Putamen (tissue), 1 donor: ENCODE measurements around the gene FBXL7.

Source experiments
- DNase-seq: peaks from one replicate; pipeline ENCODE4 v3.0.0-alpha.2; 2016; ENCODE audit warnings: low spot score

FBXL7 gene

DNA sequence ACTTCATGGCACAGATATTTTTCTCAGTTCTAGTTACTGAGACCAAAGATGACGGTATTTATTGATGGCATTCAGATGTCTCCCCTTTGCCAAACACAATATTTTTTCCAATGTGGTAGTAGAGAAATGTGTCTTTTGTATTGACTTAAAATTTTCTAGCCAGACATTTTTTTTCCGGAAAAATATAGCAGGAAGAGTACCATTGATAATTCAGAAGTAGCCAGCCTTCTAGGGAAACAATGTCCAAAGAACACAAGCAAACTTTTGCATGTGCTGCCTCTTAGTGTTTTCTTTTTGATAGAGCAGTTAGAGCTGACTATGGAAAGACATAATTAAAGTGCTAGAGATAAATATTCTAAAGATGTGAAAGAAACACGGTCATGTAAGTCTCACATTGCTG, 448.2 kb downstream of the FBXL7 start:
- no peak for DNase-seq

DNA sequence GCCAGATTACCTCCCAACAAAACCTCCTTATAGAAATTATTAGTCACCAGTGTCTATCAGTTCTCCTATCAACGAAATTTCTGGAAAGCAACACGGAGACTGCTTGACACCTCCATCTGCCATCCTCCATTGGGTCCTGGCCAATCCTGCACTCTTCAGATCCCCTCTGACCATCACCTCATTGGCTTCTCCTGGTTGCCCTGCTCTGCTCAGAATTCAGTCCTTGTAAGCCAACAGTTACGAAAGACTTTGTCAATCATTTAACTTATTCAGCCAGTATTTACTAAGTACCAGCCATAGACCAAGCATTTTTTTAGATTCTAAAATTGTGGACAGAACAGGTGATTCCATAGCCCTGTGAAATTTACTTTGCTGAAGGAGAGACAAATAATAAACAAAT, 451.1 kb downstream of the FBXL7 start:
- no peak for DNase-seq

DNA sequence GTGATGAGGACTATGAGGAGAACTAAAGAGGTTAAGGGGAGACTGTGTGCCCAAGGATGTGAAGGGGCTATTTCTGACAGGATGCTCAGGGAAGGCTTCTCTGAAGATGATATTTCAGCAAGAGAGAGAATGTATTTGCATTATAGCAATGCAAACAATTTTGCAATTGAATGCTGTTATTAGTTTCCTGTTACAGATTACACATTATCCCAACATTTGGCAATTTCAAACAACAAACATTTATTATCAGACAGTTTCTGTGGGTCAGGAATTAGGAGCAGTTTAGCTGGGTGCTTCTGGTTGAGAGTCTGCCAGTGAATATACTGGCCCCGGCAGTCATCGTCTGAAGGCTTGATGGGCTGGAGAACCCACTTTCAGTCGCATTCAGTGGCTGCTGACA, 451.6 kb downstream of the FBXL7 start:
- no peak for DNase-seq

DNA sequence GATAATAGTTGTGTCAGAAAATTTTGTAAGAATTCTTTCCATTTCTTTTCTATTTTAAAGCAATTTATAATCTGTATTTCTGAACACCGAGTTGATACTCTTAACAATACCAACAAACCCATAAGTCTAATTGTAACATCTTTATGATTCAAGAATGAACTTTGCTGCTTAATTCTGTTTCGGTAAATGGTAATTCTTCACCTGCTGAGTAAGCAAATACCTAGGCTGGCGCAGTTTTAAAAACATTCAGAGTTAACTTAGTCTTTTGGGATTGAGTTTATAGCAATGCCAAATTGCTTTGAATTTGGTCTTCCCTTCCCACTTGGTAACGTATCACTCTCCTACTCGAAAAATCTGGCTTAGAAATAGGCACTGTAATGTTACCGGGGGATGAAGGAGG, 456.6 kb downstream of the FBXL7 start:
- no peak for DNase-seq

DNA sequence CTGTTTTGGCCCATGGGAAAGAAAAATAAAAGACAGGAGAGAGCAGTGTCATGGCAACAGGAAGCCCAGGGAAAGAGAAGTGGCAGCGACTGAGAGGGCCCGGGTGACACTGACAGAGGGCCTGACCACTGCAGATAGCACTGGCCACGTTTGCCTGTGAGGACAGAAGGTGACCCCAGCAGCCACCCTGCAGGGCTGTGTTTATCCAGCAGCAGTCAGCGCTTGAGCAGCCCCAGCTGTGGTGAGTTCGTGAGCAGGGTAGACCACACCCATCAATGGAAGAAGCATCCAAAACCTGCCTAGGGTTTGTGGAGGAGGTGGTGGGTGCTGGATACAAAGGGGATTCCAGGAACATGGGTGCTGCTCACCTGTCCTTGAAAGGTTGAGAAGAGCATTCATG, 457.1 kb downstream of the FBXL7 start:
- DNase-seq = no peak

DNA sequence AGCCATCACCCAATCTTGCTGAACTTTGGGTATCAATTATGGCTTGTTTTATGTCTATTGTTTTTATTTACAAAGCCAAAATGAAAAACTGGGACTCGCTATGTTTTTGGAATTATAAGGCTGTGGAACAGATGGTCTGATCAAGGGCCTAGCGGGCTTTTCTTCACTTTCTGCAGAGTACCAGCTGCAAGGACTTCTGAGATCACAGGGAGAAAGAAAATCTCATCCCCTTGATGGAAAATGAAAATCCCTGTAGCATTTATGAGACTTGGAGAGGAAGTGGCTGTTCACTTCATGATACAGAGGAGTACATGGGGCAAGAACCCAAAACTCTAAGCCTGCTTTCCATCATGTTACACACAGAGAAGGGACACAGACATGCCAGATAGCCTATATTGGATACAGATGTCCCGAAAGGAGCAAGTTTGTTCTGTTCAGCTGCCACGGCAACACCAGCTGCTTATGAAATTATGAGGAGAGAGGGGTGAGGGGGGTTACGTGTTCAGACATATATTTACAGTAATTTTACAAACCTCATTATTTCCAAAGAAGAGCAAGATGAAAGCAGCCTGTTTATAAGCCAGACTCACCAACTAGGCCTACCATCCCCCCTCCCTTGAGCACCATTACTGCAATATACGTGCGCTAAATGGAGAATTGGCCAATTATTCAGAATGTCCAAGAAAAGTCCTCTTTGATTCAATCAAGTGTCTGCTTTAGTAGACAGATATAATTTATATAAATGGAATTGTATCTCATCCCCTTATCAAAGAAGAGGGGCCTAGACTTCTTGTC, 459.6 kb downstream of the FBXL7 start:
- no peak for DNase-seq

DNA sequence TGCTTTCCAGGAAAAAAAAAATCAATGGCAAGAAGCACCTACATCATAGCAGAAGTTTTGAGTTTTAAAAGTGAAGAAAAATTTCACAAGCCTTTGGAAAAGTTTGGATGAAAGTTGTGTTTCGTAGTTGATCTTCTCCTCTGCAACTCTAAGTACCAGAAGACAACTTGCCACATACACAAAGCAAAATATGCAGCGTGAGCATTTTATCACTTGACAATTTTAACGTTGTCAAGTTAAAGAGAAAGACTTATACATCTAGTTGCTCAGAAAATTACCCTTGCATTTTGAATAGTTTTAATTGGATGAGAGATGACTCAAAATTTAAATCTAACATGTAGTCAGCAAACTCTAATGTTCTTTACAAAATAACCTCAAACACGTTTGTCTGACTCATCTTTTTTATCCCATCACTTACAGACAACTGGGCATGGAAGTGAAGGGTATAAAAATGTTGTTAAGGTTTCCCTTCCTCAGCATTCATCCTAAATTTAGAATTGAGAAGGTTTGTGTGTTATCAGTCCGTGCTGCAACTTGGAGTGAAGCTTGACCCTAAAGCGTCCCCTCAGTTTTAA, 466.2 kb downstream of the FBXL7 start:
- no peak for DNase-seq

DNA sequence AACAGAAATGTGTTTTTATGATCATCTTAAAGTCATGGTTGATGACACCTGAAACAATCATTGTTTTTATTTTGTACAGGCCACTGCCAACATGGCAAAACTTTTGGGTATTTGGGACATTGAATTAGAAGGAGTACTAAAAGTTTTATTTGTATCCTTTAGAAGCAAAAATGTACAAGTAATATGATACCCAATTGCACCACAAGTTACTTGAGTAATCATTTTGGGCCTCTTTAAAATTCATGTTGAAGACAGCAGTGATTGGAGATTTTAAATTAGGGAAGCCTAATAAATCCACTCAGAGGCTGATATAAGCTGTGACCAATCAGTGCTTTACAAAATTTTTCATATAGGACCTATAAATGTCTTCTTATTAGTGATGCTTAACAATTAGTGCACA, 466.7 kb downstream of the FBXL7 start:
- no peak for DNase-seq

DNA sequence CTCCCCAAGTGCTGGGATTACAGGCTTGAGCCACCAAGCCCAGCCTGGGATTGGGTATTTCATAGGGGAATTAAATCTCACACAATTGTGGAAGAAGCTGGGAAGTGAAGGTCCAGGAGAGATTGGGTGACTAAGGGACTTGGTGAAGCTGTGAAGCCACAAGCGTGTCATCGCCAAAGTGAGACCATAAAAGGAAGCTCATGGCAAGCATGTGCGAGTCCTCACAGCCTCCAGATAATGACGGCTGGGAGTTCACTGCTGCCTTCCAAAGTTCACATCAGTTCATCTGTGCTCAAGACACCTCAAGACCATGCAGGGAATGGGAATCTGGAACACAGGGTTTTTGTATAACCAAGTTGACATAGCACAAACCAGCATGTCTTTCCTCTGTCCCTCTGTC, 469.0 kb downstream of the FBXL7 start:
- no peak for DNase-seq

DNA sequence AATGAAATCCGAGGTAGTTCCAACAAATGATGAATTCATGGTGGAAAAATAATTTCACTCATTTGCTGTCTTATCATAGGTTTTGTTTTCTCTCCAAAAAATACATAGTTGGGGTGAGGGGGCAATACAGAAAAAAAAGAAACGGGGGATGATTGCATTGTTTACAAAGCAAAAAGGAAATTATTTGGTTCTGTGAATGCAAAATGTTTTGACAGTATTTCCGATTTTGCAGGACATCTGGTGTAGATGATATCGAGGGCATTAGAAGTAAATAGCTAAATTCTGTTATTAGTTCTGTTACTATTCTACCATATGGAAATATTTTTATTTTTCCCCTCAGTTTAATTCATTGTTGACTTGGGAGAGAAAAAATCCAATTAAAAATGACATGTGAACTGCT, 477.9 kb downstream of the FBXL7 start:
- DNase-seq = no peak

DNA sequence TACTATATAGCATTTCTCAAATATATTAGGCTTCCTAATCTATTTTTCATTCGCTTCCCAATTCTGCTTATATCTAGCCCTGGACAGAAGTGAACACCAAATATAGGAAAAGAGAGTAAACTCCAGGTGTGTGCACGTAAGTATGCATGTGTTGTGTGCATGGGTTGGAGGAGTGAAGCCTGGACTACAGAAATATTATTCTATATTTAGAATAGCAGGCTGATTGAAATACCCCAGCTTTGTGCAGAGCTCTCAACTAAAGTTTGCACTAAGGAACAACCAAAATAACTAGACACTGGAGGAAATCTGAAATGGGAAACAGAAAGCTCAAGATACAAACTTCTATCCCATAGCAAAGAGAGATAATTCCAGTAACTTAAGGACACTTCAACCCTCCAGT, 480.9 kb downstream of the FBXL7 start:
- no peak for DNase-seq

DNA sequence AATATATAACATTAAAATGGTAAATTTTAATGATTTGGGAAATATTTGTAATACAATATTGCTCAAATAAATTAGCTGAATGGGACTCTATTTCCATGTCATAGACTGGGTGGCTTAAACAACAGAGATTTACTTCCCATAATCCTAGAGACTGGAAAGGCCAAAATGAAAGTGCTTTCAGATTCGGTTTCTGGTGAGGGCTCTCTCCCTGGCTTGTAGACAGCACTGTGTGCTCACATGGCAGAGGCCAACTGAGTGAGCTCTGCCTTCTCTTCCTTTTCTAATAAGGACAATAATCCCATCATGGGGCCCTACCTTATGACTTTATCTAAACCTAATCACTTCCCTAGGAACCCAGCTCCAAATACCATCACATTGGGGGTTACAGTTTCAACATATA, 483.4 kb downstream of the FBXL7 start:
- no peak for DNase-seq
